GM06990 (cell line): Measurements from ENCODE around the gene ANTXR1.
"Not testable (repeated sequence)": the region's sequence is repeated elsewhere in the genome, so short reads cannot be mapped to it uniquely, and the experiment has no call there.

Experiments
- DNase-seq: peaks from one replicate; pipeline ENCODE4 v3.0.0-alpha.2; 2011; ENCODE audit not compliant: insufficient read length; ENCODE audit errors: extremely low read depth
- H3K27me3 ChIP-seq: replicated peaks from 2 replicates; pipeline ENCODE4 v1.6.0; 2011; ENCODE audit warnings: low read length; ENCODE audit not compliant: control insufficient read depth, insufficient read depth
- H3K36me3 ChIP-seq: 2 replicates; pipeline ENCODE4 v1.5.1; 2011; ENCODE audit warnings: low read length; ENCODE audit not compliant: control insufficient read depth, insufficient read depth
- H3K4me3 ChIP-seq: replicated peaks from 2 replicates; pipeline ENCODE4 v1.5.1; 2011; ENCODE audit warnings: low read depth, mild to moderate bottlenecking, control low read depth, low read length
- TF ChIP-seq, protein P1 (sequence below): IDR thresholded peaks from 2 replicates; pipeline ENCODE4 v1.5.1; 2011; ENCODE audit warnings: low read length, control low read depth, mild to moderate bottlenecking, inconsistent platforms; ENCODE audit not compliant: insufficient read depth, poor library complexity, severe bottlenecking

ANTXR1 gene

DNA sequence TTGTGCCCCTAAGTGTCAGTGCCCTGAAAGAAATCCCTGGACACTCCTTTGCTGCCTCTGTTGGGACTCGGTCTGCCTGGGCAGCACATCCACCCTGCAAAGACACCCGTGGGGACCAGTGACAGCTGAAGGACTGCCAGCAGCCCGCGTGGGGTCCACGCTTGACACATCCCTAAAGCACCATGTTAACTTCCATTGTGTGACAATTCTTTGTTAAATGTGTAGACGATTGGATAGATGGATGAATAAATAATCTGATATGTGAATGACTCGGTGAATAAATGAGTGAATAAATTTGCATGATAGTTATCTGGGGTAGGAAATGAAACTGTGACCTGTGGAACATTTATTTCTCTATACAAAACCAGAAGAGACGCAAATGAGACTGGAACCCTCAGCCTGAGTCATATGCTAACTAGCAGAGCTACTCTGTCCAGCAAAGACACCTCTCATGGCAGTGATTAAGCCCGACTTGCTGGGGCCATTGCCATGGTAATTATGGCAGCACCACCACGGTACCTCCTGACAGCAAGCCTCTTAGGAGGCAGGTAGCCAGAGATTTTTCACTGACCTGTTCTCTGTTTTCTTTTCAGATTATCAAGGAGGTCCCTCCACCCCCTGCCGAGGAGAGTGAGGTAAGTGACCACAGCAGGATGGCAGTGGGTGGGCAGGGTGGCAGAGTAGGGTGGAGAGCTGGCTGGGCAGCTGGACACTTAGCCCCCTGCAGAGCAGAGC is 156.8 kb downstream of the ANTXR1 start:
- TF ChIP-seq, protein P1, sequence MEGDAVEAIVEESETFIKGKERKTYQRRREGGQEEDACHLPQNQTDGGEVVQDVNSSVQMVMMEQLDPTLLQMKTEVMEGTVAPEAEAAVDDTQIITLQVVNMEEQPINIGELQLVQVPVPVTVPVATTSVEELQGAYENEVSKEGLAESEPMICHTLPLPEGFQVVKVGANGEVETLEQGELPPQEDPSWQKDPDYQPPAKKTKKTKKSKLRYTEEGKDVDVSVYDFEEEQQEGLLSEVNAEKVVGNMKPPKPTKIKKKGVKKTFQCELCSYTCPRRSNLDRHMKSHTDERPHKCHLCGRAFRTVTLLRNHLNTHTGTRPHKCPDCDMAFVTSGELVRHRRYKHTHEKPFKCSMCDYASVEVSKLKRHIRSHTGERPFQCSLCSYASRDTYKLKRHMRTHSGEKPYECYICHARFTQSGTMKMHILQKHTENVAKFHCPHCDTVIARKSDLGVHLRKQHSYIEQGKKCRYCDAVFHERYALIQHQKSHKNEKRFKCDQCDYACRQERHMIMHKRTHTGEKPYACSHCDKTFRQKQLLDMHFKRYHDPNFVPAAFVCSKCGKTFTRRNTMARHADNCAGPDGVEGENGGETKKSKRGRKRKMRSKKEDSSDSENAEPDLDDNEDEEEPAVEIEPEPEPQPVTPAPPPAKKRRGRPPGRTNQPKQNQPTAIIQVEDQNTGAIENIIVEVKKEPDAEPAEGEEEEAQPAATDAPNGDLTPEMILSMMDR = no peak
- Histone ChIP-seq H3K36me3 (no peaks in the 10 kb centered on the region), H3K27me3 (no peaks in the 10 kb centered on the region; the same call in 1 of the 2 replicates), H3K4me3 (no peak overlapping the region)
- peak; percentile 28 for DNase-seq

GRCh38 chr2:69170661-69171060 is 157.7 kb downstream of the ANTXR1 start:
- Histone ChIP-seq H3K27me3 (no peaks in the 10 kb centered on the region; the same call in 1 of the 2 replicates), H3K4me3 (no peak overlapping the region), H3K36me3 (no peaks in the 10 kb centered on the region)
- TF ChIP-seq, protein P1 = no peak
- DNase-seq = no peak

DNA sequence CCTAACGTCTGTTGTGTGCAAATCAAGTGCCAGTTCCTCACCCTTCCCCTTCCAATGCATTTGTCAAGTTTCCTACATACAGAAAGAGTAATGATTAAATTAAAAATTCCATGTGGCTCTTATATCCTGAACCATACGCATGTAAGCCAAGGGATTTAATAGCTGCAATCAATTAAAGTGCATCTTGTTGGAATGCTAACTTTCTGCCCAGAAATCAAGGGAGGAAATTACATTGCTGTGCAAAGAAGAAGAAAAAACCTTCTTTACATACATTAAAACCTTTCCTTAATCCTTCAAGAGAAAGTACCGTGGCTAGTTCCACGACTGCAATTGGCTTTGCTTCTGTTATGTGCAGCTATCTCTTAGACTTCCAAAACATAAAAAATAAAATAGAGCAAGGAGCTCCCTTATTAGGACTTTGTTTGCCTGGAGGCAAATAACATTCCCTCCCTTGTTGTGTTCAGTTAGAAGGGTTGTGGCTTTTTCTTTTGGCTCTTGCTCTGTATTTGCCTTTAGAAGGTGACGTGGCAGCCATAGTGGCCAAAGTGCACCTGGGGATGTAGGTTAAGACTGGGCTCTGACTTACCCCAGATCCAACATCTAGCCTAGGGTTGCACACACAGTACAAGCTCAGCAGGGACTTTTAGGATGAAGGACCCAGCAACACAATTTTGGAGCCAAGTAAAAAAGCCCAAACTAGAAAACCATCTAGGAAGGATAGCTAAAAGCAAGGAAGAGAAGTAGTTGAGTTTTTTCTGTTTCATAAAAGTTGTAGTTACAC is 158.3 kb downstream of the ANTXR1 start:
- no peaks in the 10 kb centered on the region; the same call in 1 of the 2 replicates for H3K27me3 ChIP-seq
- no peak for DNase-seq
- H3K36me3 ChIP-seq = no peaks in the 10 kb centered on the region
- TF ChIP-seq, protein P1 = no peak
- no peak overlapping the region for H3K4me3 ChIP-seq

DNA sequence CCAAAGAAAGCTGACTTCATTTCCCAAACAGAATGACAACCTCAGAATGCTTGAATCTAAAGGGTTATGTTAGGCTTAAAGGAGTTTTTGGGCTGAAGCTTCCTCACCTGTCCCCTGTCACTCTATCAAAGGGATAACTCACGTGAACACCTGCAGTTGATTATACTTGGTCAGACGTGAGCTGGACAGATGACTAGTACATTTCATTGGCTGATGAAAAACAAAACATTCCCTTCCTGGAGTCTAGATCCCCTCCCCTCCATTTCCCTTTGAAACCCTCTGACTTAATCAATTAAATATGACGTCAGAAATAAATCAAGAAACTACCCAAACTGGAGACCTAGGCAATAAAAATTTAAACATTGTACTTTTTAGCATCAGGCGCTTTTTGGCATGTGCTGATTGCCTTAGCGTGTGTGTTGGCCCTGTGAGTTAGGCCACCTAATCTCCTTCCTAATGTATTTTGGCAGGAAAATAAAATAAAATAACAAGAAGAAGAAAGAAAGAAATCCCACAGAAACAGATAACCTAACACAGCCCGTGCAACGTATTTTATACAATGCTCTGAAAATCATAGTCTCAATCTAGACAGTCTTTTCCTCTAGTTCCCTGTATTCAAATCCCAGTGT is 159.0 kb downstream of the ANTXR1 start:
- TF ChIP-seq, protein P1 = no peak
- no peak for DNase-seq
- no peaks in the 10 kb centered on the region; the same call in 1 of the 2 replicates for H3K27me3 ChIP-seq
- H3K36me3 ChIP-seq = no peaks in the 10 kb centered on the region
- no peak overlapping the region for H3K4me3 ChIP-seq

DNA sequence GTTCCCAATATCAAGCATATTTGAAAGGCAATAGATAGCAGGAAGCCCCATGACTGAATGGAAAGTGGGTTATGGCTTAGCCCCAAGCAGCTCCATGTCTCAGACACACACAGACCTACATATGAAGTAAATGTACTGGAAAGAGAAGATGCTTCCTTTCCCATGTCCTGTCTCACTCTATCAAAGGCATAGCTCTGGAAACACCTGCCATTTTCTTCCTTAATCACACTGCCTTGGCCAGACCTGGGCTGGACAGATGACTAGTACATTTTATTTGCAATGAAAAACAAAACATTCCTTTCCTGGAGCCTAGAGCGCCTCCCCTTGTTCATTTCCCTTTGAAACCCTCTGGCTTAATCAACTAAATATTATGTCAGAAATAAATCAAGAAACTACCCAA is 160.7 kb downstream of the ANTXR1 start:
- Histone ChIP-seq H3K36me3 (no peaks in the 10 kb centered on the region), H3K27me3 (no peaks in the 10 kb centered on the region; the same call in 1 of the 2 replicates), H3K4me3 (no peak overlapping the region)
- no peak for DNase-seq
- TF ChIP-seq, protein P1 = no peak

- H3K4me3 ChIP-seq, H3K27me3 ChIP-seq, DNase-seq, H3K36me3 ChIP-seq: not testable (repeated sequence)
These were observed 161.2 kb downstream of the ANTXR1 start for GRCh38 chr2:69174211-69174610.
